HUES6 (cell line): ENCODE data around the gene ZFYVE28.

Source experiments
- H3K27ac ChIP-seq: 2 replicates; pipeline ENCODE4 v1.7.0; 2013; ENCODE audit warnings: low read depth, mild to moderate bottlenecking, low read length, inconsistent platforms
- H3K27me3 ChIP-seq: 2 replicates; pipeline ENCODE4 v1.6.1; 2013; ENCODE audit warnings: low read length; ENCODE audit not compliant: control insufficient read depth, insufficient read depth
- H3K36me3 ChIP-seq: 2 replicates; pipeline ENCODE4 v1.6.1; 2013; ENCODE audit warnings: low read length; ENCODE audit not compliant: control insufficient read depth, insufficient read depth
- H3K4me1 ChIP-seq: 2 replicates; pipeline ENCODE4 v1.6.1; 2013; ENCODE audit warnings: low read length; ENCODE audit not compliant: control insufficient read depth, insufficient read depth
- H3K4me3 ChIP-seq: 2 replicates; pipeline ENCODE4 v1.5.1; 2013; ENCODE audit warnings: low read depth, low read length
- H3K9ac ChIP-seq: one replicate; pipeline ENCODE4 v1.6.1; 2013; ENCODE audit warnings: mild to moderate bottlenecking, low read length
- H3K9me3 ChIP-seq: 2 replicates; pipeline ENCODE4 v1.6.1; 2013; ENCODE audit warnings: low read depth, low read length; ENCODE audit not compliant: control insufficient read depth, insufficient read depth

ZFYVE28 gene

GRCh38 chr4:2332201-2332975 is 86.1 kb downstream of the ZFYVE28 start:
- Histone ChIP-seq H3K4me3 (no peak overlapping the region), H3K27ac (no peak overlapping the region), H3K9ac (no peak overlapping the region), H3K36me3 (no peaks in the 10 kb centered on the region), H3K4me1 (no peaks in the 10 kb centered on the region), H3K27me3 (peaks cover 5% of the 10 kb centered on the region; the same call in 1 of the 2 replicates), H3K9me3 (peaks cover 3% of the 10 kb centered on the region; the same call in 1 of the 2 replicates)

GRCh38 chr4:2331519-2332200 is 86.8 kb downstream of the ZFYVE28 start:
- H3K4me3 ChIP-seq, result no peak overlapping the region
- no peaks in the 10 kb centered on the region for H3K36me3 ChIP-seq
- H3K9ac ChIP-seq, result no peak overlapping the region
- H3K27me3 ChIP-seq, result peaks cover 5% of the 10 kb centered on the region; the same call in 1 of the 2 replicates
- no peak overlapping the region for H3K27ac ChIP-seq
- H3K9me3 ChIP-seq, result peaks cover 5% of the 10 kb centered on the region; the same call in 1 of the 2 replicates
- H3K4me1 ChIP-seq, result no peaks in the 10 kb centered on the region

GRCh38 chr4:2331043-2331420 is 87.4 kb downstream of the ZFYVE28 start:
- H3K4me1 ChIP-seq, result no peaks in the 10 kb centered on the region
- no peaks in the 10 kb centered on the region for H3K36me3 ChIP-seq
- H3K4me3 ChIP-seq, result no peak overlapping the region
- peaks cover 5% of the 10 kb centered on the region; the same call in 1 of the 2 replicates for H3K27me3 ChIP-seq
- no peak overlapping the region for H3K9ac ChIP-seq
- no peak overlapping the region for H3K27ac ChIP-seq
- peaks cover 5% of the 10 kb centered on the region; the same call in 1 of the 2 replicates for H3K9me3 ChIP-seq

- Histone ChIP-seq H3K9ac (no peak overlapping the region), H3K9me3 (peaks cover 5% of the 10 kb centered on the region; the same call in 1 of the 2 replicates), H3K4me1 (no peaks in the 10 kb centered on the region), H3K27me3 (peaks cover 5% of the 10 kb centered on the region; the same call in 1 of the 2 replicates), H3K36me3 (no peaks in the 10 kb centered on the region), H3K4me3 (no peak overlapping the region), H3K27ac (no peak overlapping the region)
These were observed 88.1 kb downstream of the ZFYVE28 start for GRCh38 chr4:2330091-2331042.

- peaks cover 5% of the 10 kb centered on the region; the same call in 1 of the 2 replicates for H3K9me3 ChIP-seq
These were observed 90.9 kb downstream of the ZFYVE28 start for GRCh38 chr4:2327579-2327978.

GRCh38 chr4:2324891-2325290 is 93.6 kb downstream of the ZFYVE28 start:
- Histone ChIP-seq H3K27me3 (no peaks in the 10 kb centered on the region), H3K27ac (no peak overlapping the region), H3K9me3 (peaks cover 5% of the 10 kb centered on the region; the same call in 1 of the 2 replicates), H3K36me3 (no peaks in the 10 kb centered on the region), H3K9ac (no peak overlapping the region), H3K4me1 (0 out of 2 replicates have a peak, but pooled peaks cover 3% of the 10 kb centered on the region), H3K4me3 (no peak overlapping the region)

More at GRCh38 chr4:2327579-2327978, 90.9 kb downstream of the ZFYVE28 start:
- no peak overlapping the region for H3K9ac ChIP-seq
- H3K4me1 ChIP-seq, result no peaks in the 10 kb centered on the region
- H3K27ac ChIP-seq, result no peak overlapping the region
- H3K27me3 ChIP-seq, result peaks cover 5% of the 10 kb centered on the region; the same call in 1 of the 2 replicates
- H3K4me3 ChIP-seq, result no peak overlapping the region
- no peaks in the 10 kb centered on the region for H3K36me3 ChIP-seq

- H3K36me3 ChIP-seq, result no peaks in the 10 kb centered on the region
- H3K9me3 ChIP-seq, result peaks cover 5% of the 10 kb centered on the region; the same call in 1 of the 2 replicates
- H3K4me1 ChIP-seq, result 0 out of 2 replicates have a peak, but pooled peaks cover 3% of the 10 kb centered on the region
- no peak overlapping the region for H3K4me3 ChIP-seq
- H3K27me3 ChIP-seq, result no peaks in the 10 kb centered on the region
- no peak overlapping the region for H3K27ac ChIP-seq
- H3K9ac ChIP-seq, result no peak overlapping the region
These were observed 95.6 kb downstream of the ZFYVE28 start for GRCh38 chr4:2322841-2323240.

- Histone ChIP-seq H3K4me3 (no peak overlapping the region), H3K27ac (no peak overlapping the region), H3K27me3 (no peaks in the 10 kb centered on the region), H3K9me3 (no peaks in the 10 kb centered on the region), H3K36me3 (no peaks in the 10 kb centered on the region), H3K4me1 (0 out of 2 replicates have a peak, but pooled peaks cover 3% of the 10 kb centered on the region), H3K9ac (no peak overlapping the region)
These were observed 96.2 kb downstream of the ZFYVE28 start for GRCh38 chr4:2322227-2322626.

GRCh38 chr4:2321279-2322196 is 96.9 kb downstream of the ZFYVE28 start:
- Histone ChIP-seq H3K4me1 (0 out of 2 replicates have a peak, but pooled peaks cover 3% of the 10 kb centered on the region), H3K9me3 (no peaks in the 10 kb centered on the region), H3K9ac (no peak overlapping the region), H3K36me3 (no peaks in the 10 kb centered on the region), H3K27me3 (no peaks in the 10 kb centered on the region), H3K4me3 (no peak overlapping the region), H3K27ac (no peak overlapping the region)
